GM19035 (cell line): ENCODE results near the gene CLDN19.
"Not testable (repeated sequence)": the region's sequence is repeated elsewhere in the genome, so short reads cannot be mapped to it uniquely, and the experiment has no call there.

Source experiments
- ATAC-seq: cut with Tn5 transposase; IDR thresholded peaks from one replicate; pipeline ENCODE4 v1.9.1; 2021; ENCODE audit not compliant: unreplicated experiment

The CLDN19 gene

DNA sequence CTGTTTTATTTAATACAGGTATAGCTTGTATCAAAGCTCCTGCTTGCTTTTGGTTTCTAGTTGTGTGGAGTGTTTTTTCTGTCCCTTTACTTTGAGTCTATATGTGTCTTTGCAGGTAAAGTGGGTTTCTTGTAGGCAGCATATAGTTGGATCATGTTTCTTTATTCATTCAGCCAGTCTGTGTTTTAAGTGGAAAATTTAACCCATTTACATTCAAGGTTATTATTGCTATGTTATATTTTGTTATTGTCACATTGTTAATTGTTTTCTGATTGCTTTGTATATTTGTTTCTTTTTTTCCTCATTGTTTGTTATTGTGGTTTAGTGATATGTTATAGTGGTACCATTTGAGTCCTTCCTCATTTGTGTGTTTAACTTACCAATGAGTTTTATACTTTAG is 26.7 kb downstream of the CLDN19 start:
- ATAC-seq = no peak

DNA sequence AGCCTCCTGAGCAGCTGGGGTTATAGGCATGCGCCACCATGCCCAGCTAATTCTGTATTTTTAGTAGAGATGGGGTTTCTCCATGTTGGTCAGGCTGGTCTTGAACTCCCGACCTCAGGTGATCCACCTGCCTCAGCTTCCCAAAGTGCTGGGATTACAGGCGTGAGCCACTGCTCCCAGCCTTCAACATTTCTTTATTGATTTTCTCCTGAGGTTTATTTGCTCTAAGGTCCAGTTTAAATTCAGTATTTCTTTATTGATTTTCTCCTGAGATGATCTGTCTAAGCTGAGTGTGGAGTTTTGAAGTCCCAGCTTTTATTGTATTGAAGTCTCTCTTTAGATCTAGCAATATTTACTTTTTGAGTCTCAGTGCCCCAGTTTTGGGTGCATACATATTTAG is 27.2 kb downstream of the CLDN19 start:
- ATAC-seq = not testable (repeated sequence)

DNA sequence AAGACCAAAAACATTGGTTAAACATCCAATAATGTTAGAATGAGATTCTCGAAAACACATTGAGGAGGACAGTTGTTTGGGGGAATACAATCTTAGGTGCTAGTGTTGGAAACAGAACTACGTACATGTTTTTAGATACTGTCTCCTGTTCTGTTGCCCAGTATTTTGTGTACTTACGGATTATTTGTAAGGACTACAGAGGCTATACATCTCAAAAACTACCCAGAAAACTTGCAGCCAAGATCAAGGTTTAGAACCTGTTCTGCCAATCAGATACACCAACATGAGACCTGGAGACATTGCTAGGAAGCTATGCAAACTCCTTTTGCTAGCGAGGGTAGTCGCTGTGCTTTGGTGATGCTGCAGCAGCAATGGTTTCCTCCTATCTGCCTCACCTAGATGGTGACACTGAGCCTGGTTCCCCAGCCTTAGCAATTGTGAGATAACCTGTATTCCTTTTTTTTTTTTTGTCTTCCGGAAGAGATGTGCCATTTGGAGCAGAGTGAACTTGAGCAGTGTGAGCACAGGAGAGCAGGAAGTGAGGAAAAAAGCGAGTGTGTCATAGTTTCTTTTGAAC is 36.1 kb downstream of the CLDN19 start:
- ATAC-seq = no peak

- ATAC-seq = no peak
Measured at GRCh38 chr1:42700006-42700405, 40.0 kb downstream of the CLDN19 start.

GRCh38 chr1:42698081-42698813 is 41.8 kb downstream of the CLDN19 start:
- ATAC-seq = no peak

DNA sequence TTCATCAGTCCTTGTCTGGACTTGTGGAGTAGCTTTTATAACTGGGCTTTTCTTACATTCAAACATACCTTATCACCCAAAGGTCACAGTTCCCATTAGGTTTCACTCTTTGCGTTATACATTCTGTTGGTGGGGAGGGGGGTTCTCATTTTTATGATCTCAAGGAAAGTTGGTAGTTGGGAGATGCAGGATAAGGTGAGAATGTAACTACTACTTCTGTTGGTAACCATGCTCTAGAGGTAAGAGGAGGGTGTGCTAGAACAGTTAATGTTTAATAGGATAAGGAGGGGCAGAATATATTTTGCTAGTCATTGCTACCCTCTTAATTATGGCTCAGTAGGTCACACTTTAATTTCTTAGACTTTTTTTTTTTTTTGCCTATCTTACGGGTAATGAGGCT is 47.1 kb downstream of the CLDN19 start:
- ATAC-seq = no peak

DNA sequence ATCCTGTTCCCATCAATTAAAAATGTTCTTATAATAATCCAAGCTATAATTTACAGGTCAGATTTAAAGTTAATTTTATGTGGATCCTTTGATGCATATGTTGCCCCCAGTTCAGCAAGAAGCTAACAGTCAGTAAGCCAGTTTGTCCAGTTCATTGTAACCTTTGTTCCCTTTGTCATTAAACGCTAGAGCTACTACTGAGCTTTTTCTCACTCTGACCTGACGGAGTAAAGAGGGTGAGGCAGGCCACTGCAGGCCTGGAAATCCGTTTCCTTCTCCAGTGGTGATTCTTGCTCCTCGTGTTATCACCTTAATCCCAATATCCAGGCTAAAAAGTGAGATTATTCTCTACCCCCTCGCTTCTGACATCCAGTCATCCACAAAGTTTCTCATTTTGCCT is 47.6 kb downstream of the CLDN19 start:
- no peak for ATAC-seq

DNA sequence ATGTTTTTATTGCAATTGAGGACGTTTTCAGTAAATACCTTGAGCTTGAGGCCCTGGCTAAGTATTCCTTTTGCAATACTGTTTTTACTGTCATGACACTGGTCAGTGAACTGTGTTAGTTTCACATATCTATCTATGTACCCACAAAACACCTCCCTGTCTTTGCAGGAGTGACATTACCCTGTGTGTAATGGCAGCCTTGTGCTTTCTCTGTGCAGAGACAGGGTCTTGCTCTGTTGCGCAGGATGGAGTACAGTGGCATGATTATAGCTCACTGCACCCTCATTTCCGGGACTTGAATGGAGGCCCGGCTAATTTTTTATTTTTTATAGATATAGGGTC is 48.9 kb downstream of the CLDN19 start:
- ATAC-seq = no peak

GRCh38 chr1:42690477-42691156 is 49.4 kb downstream of the CLDN19 start:
- no peak for ATAC-seq

DNA sequence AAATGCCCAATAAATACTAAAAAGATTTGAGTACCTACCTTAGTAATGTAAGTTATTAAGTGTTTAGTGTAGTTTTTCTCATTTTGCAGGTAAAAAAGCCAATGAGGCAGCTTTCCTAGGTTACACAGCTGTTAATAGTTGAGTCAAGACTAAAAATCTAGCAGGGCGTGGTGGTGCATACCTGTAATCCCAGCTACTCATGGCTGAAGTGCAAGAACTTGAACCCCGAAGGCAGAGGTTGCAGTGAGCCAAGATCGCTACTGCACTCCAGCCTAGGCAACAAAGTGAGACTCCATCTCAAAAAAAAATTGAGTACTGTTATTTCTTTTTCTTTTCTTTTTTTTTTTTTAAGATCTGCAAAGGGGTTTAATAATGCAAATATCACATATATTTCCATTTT is 50.1 kb downstream of the CLDN19 start:
- ATAC-seq = no peak

GRCh38 chr1:42686418-42686817 is 53.6 kb downstream of the CLDN19 start:
- ATAC-seq = no peak

DNA sequence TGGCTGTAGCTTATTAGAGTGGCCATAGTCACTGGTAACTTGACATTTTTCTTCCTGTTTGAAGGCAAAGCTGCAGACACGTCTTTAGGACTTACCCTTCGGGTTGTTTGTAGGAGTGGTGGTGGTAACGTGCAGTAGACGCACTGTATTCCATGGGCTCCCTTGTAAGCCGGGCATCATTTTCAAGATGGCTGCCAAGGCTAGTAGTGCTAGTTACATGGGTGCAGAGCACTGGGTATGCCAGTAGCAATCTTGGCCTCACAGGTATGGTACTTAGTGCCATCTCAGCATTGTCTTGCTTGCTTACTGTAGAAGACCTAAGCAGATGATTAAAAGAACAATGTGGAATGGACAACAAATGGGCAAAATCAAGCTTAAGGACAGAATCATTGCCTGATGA is 55.9 kb downstream of the CLDN19 start:
- ATAC-seq = no peak
